Urinary bladder (tissue), 4 donors: ENCODE data around the gene PCCA. TPM values are rescaled to one million over a fixed set of nuclear protein-coding genes. Genes with fewer than 3 reads are reported as not detected.

Experiments
- DNase-seq: peaks from one replicate; pipeline ENCODE4 v3.0.0-alpha.2; 2015; ENCODE audit errors: extremely low spot score
- H3K27ac ChIP-seq: one replicate; pipeline ENCODE4 v1.5.1; 2013; ENCODE audit warnings: low read depth, mild to moderate bottlenecking, moderate library complexity
- H3K36me3 ChIP-seq: one replicate; pipeline ENCODE4 v1.6.1; 2013; ENCODE audit warnings: mild to moderate bottlenecking, moderate library complexity; ENCODE audit not compliant: insufficient read depth
- H3K4me1 ChIP-seq: one replicate; pipeline ENCODE4 v1.6.1; 2013; ENCODE audit warnings: mild to moderate bottlenecking, moderate library complexity; ENCODE audit not compliant: insufficient read depth
- H3K4me3 ChIP-seq: one replicate; pipeline ENCODE4 v1.5.1; 2013; ENCODE audit warnings: low read depth, low read length
- WGBS: extraction: QIAGEN DNeasy Blood & Tissue Kit; methylation state at CpG from one replicate; pipeline ENCODE4 v1.1.7; 2013; 5-methylcytosine and 5-hydroxymethylcytosine counted together
- polyA plus RNA-seq: library from polyadenylated mRNA; stranded (reverse); fragments of 200-250 nt; gene quantifications from one replicate; pipeline ENCODE4 v1.2.3, GENCODE V29; 2013
- total RNA-seq: library from RNA; depleted of rRNA; stranded (reverse); fragments of >200 nt; gene quantifications from one replicate; pipeline ENCODE4 v1.2.3, GENCODE V29; 2014
- donor health status: healthy with polysubstance abuse.
- donor health status: healthy.

PCCA gene
- total and polyA plus RNA-seq, 2 donors = 24.7 to 122 TPM

DNA sequence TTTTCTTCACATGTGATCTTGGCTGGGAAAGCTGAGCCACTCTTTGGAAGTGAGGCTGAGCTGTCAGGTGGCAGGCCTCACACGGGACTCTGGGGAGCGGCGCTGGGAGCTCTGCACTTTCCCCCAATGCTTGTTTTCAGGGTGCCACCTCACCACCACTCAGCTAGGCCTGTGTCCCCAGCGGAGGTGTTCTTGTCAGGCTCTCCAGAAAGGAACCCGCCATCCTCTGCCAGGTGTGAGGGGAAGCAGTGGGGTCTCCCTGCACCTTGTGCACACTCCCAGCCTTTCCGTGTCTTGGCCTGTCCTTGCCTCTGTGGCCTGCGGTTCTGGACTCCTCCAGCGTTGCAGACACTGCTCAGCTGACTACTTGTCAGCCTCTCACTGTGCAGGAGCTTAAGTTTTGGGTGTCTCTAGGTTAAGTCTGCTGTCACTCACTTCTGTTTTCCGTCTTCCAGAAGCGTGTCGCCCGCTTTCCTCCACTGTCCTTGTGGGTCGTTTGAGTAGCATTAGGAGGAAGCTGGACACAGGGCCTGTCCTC is 447.8 kb downstream of the PCCA start:
- no peaks in the 10 kb centered on the region for H3K4me1 ChIP-seq
- no peak overlapping the region for H3K27ac ChIP-seq
- H3K36me3 ChIP-seq = no peaks in the 10 kb centered on the region
- H3K4me3 ChIP-seq = no peak overlapping the region
- WGBS = 89% methylated on average over 13 of the region's 13 CpGs
- DNase-seq = no peak

DNA sequence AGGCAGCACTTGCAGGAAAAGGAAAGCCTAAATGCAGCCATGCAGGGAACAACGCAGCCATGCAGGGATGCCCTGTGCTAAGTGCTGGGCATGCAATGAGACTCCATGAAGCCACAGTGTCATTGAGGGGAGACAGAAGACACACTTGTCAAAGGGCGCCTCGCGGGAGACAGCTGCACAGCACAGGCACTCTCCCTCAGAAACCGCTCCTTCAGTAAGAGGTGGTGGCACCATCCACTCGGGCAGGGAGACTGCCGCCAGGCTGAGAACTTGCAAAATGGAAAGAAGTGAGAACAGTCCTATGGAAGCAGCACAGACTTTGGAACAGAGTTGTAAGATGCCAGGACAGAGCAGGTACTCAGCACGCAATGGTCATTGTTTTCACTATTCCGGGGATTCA is 448.6 kb downstream of the PCCA start:
- Histone ChIP-seq H3K4me1 (no peaks in the 10 kb centered on the region), H3K4me3 (no peak overlapping the region), H3K36me3 (no peaks in the 10 kb centered on the region), H3K27ac (no peak overlapping the region)
- no peak for DNase-seq
- 97% methylated on average over 9 of the region's 9 CpGs for WGBS

GRCh38 chr13:100537951-100538462 is 449.1 kb downstream of the PCCA start:
- H3K36me3 ChIP-seq = no peaks in the 10 kb centered on the region
- H3K27ac ChIP-seq = no peak overlapping the region
- DNase-seq = no peak
- H3K4me1 ChIP-seq = no peaks in the 10 kb centered on the region
- WGBS = 97% methylated on average over 5 of the region's 5 CpGs
- H3K4me3 ChIP-seq = no peak overlapping the region

DNA sequence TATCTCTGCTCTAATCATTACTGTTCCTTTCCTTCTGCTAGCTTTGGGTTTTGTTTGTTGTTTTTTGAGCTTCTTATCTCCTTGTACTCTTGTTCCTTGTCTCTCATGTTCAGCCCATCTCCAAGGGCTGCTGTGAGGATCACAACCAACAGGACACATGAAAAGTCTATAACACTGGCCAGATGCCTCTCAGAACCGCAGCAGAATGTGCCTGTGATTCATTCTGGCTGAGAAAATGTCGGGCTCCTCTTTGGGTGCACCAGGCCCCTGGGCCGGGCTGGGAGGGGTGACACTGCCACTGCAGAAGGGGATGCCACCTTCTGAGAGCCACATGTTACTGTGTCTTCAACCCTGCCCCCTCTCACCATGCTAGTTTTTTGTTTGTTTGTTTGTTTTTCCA is 451.7 kb downstream of the PCCA start:
- Histone ChIP-seq H3K36me3 (no peaks in the 10 kb centered on the region), H3K4me1 (no peaks in the 10 kb centered on the region), H3K27ac (no peak overlapping the region), H3K4me3 (no peak overlapping the region)
- no peak for DNase-seq
- 61% methylated on average over 3 of the region's 3 CpGs for WGBS

GRCh38 chr13:100541897-100542825 is 453.3 kb downstream of the PCCA start:
- 89% methylated on average over 18 of the region's 18 CpGs for WGBS
- no peak for DNase-seq

GRCh38 chr13:100542826-100543156 is 453.9 kb downstream of the PCCA start:
- Histone ChIP-seq H3K27ac (no peak overlapping the region), H3K36me3 (no peaks in the 10 kb centered on the region), H3K4me1 (no peaks in the 10 kb centered on the region), H3K4me3 (no peak overlapping the region)
- 66% methylated on average over 8 of the region's 8 CpGs for WGBS
- no peak for DNase-seq

More at GRCh38 chr13:100541897-100542825, 453.3 kb downstream of the PCCA start:
- Histone ChIP-seq H3K4me3 (no peak overlapping the region), H3K4me1 (no peaks in the 10 kb centered on the region), H3K27ac (no peak overlapping the region), H3K36me3 (no peaks in the 10 kb centered on the region)

DNA sequence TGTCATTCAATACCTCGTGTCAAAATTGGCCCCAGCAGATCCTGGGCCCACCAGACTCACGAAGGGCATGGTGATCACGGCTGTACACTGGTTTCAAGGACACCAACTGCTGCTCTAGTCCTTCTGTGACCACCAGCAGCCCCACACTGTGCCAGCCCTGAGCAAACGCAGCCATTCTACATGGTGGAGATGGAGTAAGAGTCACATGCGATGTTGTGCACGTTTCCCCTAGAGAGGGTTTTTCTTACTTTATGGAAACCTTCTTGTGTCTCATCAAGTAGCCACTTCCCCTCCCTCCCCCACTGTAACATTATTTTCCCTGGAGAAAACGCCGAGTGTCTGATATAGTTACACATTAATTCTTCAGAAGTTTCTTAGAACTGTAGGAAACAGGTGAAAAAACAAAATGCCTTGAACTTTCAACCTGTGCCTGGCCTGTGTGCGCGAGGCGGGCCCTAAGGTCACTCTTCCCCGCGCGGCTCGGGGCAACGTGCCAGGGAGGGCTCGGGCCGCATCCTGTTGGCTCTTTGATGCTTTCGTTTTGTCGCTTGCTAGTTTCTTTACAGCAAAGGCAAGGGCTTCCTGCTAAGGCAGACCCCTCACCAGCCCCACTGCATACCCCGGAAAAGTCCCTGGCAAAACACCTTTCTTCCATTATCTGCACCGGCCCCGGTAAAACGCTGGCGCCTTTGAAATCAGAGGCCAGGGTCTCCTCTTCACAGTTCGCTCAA is 455.1 kb downstream of the PCCA start:
- DNase-seq = no peak
- Histone ChIP-seq H3K27ac (no peak overlapping the region), H3K4me1 (no peaks in the 10 kb centered on the region), H3K36me3 (no peaks in the 10 kb centered on the region), H3K4me3 (no peak overlapping the region)
- WGBS = 84% methylated on average over 26 of the region's 26 CpGs

DNA sequence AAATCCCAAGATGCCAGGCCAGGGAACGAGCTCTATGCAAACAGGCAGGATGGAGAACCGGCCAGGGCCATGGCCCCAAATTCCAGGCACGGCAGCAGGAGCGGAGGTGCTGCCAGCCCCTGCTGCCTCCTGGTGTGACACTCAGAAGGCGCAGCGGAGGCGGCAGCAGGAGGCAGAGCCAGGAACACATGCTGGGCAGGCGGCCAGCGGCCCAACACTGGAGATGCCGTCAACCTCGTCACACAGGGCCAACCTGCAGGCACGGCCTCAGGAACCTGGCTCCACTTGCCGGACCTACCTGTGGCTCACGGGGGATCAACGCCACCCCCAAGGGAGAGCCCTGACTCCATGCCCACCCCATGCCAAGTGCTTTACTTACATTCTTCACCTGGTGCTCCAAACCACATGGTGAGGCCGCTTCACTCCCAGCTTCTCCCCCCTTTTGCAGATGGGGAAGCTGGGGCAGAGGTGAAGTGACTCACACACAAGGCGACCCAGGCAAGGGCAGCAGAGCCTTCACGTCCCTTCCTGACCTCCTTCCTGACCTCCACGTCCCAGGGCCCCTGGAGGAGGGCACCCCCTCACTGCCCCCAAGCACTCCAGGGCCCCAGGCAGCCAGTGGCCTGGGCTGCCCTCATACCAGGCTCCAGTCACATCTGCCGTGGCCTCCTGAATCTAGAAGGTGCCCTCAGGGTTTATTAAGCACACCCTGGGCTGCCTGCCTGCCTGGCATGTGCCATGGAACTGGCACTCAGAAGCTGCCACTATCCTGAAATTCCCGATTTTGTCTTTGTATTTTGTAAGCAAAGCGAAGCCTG is 456.2 kb downstream of the PCCA start:
- no peaks in the 10 kb centered on the region for H3K36me3 ChIP-seq
- H3K27ac ChIP-seq = no peak overlapping the region
- DNase-seq = no peak
- no peak overlapping the region for H3K4me3 ChIP-seq
- 84% methylated on average over 22 of the region's 22 CpGs for WGBS
- no peaks in the 10 kb centered on the region for H3K4me1 ChIP-seq

- no peak for DNase-seq
- no peaks in the 10 kb centered on the region for H3K36me3 ChIP-seq
- H3K4me1 ChIP-seq = no peaks in the 10 kb centered on the region
- H3K27ac ChIP-seq = no peak overlapping the region
- H3K4me3 ChIP-seq = no peak overlapping the region
- 95% methylated on average over 4 of the region's 4 CpGs for WGBS
Measured at GRCh38 chr13:100545684-100546061, 456.8 kb downstream of the PCCA start.

DNA sequence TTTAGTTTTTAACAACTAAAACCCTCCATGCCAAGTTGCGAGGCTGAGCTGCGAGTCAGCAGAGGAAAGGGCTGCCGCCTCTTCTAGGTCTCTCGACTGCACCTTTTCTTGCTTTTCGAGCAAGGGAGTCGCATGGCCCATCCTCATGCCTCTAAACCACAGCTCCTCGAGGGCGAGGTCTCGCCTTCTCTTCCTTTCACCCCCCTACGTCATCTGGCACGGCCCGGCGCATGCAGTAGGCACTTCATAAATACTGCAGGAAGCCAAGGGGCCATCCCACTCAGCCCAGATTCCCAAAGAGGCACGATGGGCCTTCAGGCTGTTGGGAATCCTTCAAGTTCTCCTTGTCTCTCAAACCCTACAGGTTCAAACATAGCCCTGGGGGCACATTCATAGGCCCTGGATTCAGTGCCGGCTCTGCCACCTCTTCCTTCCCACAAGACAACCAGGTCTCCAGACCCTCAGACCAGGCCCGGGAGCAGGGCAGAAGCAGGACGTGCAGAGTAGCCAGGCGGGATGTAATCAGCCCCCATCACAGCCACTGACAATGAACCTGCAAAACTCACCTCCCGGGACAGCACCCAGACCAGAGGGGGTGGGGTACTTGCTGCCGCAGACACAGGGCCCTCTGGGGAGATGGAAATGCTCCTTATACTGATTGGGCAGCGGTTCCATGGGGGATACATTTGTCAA is 458.0 kb downstream of the PCCA start:
- Histone ChIP-seq H3K27ac (no peak overlapping the region), H3K36me3 (no peaks in the 10 kb centered on the region)
- 96% methylated on average over 21 of the region's 21 CpGs for WGBS

GRCh38 chr13:100547791-100548201 is 458.9 kb downstream of the PCCA start:
- Histone ChIP-seq H3K36me3 (no peaks in the 10 kb centered on the region), H3K4me3 (no peak overlapping the region), H3K27ac (no peak overlapping the region), H3K4me1 (no peaks in the 10 kb centered on the region)
- 40% methylated on average over 9 of the region's 9 CpGs for WGBS
- no peak for DNase-seq

More for the DNA sequence above, 458.0 kb downstream of the PCCA start:
- Histone ChIP-seq H3K4me3 (no peak overlapping the region), H3K4me1 (no peaks in the 10 kb centered on the region)
- no peak for DNase-seq

GRCh38 chr13:100549316-100549715 is 460.4 kb downstream of the PCCA start:
- no peak for DNase-seq
- Histone ChIP-seq H3K27ac (no peak overlapping the region), H3K36me3 (no peaks in the 10 kb centered on the region), H3K4me1 (no peaks in the 10 kb centered on the region), H3K4me3 (no peak overlapping the region)
- WGBS = 96% methylated on average over 9 of the region's 9 CpGs

- DNase-seq = no peak
- Histone ChIP-seq H3K27ac (no peak overlapping the region), H3K4me1 (no peaks in the 10 kb centered on the region), H3K36me3 (no peaks in the 10 kb centered on the region), H3K4me3 (no peak overlapping the region)
- 93% methylated on average over 11 of the region's 11 CpGs for WGBS
Measured at GRCh38 chr13:100552755-100553154, 463.9 kb downstream of the PCCA start.
